Measurements from ENCODE around the gene MBOAT7. TPM values are rescaled to one million over a fixed set of nuclear protein-coding genes. Genes with fewer than 3 reads are reported as not detected.
"Not testable (repeated sequence)": the region's sequence is repeated elsewhere in the genome, so short reads cannot be mapped to it uniquely, and the experiment has no call there.

Gene MBOAT7
- total RNA-seq, 4 donors from 2014 or later: 85.8 to 370 (median 245) TPM

- Histone ChIP-seq H3K4me1 (peaks cover 0 to 52% (median 18%) of the 10 kb centered on the region in 4 donors), H3K9me3 (no peaks in the 10 kb centered on the region), H3K36me3 (peaks cover 0 to 52% (median 0%) of the 10 kb centered on the region in 3 donors), H3K27me3 (no peaks in the 10 kb centered on the region), H3K4me3 (peak overlapping the region in 3 of 4 donors; percentile 55 to 72 (median 68)), H3K27ac (peak overlapping the region in 1 of 4 donors; percentile 88)
- no peak for DNase-seq
- TF ChIP-seq CTCF (IDR thresholded peaks at IDR 0.05): no peak
- TF ChIP-seq POLR2A (IDR thresholded peaks at IDR 0.05): no peak
These were observed 12.6 kb upstream of the MBOAT7 start for GRCh38 chr19:54201980-54202379.

- peak overlapping the region; percentile 79 to 92 (median 88) for H3K27ac ChIP-seq
- DNase-seq: no peak
- TF ChIP-seq POLR2A (IDR thresholded peaks at IDR 0.05): no peak
- no peak for TF ChIP-seq CTCF (IDR thresholded peaks at IDR 0.05)
- H3K4me3 ChIP-seq: peak overlapping the region; percentile 55 to 72 (median 62)
- peaks cover 0 to 44% (median 0%) of the 10 kb centered on the region in 3 donors for H3K36me3 ChIP-seq
- peaks cover 0 to 45% (median 17%) of the 10 kb centered on the region in 4 donors for H3K4me1 ChIP-seq
- no peaks in the 10 kb centered on the region for H3K9me3 ChIP-seq
- no peaks in the 10 kb centered on the region for H3K27me3 ChIP-seq
These were observed 11.9 kb upstream of the MBOAT7 start for GRCh38 chr19:54201172-54201701.

GRCh38 chr19:54199401-54199800 is 10.0 kb upstream of the MBOAT7 start:
- Histone ChIP-seq H3K4me1 (peaks cover 0 to 32% (median 17%) of the 10 kb centered on the region in 4 donors), H3K27ac (no peak overlapping the region), H3K36me3 (peaks cover 0 to 36% (median 0%) of the 10 kb centered on the region in 3 donors), H3K9me3 (no peaks in the 10 kb centered on the region), H3K4me3 (no peak overlapping the region), H3K27me3 (no peaks in the 10 kb centered on the region)
- DNase-seq: no peak
- TF ChIP-seq CTCF (IDR thresholded peaks at IDR 0.05) (no peak), POLR2A (IDR thresholded peaks at IDR 0.05) (no peak)

GRCh38 chr19:54197121-54197520 is 7.7 kb upstream of the MBOAT7 start:
- no peaks in the 10 kb centered on the region for H3K27me3 ChIP-seq
- no peak for DNase-seq
- peaks cover 0 to 32% (median 0%) of the 10 kb centered on the region in 3 donors for H3K36me3 ChIP-seq
- no peak overlapping the region for H3K4me3 ChIP-seq
- H3K4me1 ChIP-seq: peaks cover 0 to 20% (median 11%) of the 10 kb centered on the region in 4 donors
- no peak overlapping the region for H3K27ac ChIP-seq
- no peak for TF ChIP-seq CTCF (IDR thresholded peaks at IDR 0.05)
- no peaks in the 10 kb centered on the region for H3K9me3 ChIP-seq

GRCh38 chr19:54196536-54196935 is 7.2 kb upstream of the MBOAT7 start:
- no peak for DNase-seq
- Histone ChIP-seq H3K4me3 (no peak overlapping the region), H3K4me1 (peaks cover 0 to 19% (median 13%) of the 10 kb centered on the region in 4 donors), H3K27ac (no peak overlapping the region), H3K27me3 (no peaks in the 10 kb centered on the region), H3K36me3 (peaks cover 0 to 29% (median 0%) of the 10 kb centered on the region in 3 donors), H3K9me3 (no peaks in the 10 kb centered on the region)
- TF ChIP-seq POLR2A (IDR thresholded peaks at IDR 0.05): no peak

- Histone ChIP-seq H3K36me3 (peaks cover 0 to 29% (median 0%) of the 10 kb centered on the region in 3 donors), H3K4me1 (peaks cover 0 to 16% (median 11%) of the 10 kb centered on the region in 4 donors)
- H3K9me3 ChIP-seq, H3K4me3 ChIP-seq, H3K27ac ChIP-seq, DNase-seq, H3K27me3 ChIP-seq: not testable (repeated sequence)
These were observed 5.1 kb upstream of the MBOAT7 start for GRCh38 chr19:54194463-54194862.

Data from Peyer's patch (tissue), 4 donors.